Activated T-cell treated with anti-CD3 and anti-CD28 coated beads for 1 hour (primary cell): Measurements from ENCODE around the gene TBXAS1.

Experiments
- DNase-seq: peaks from one replicate; pipeline ENCODE4 v3.0.0-alpha.2; 2020; ENCODE audit warnings: low read depth

Gene TBXAS1

DNA sequence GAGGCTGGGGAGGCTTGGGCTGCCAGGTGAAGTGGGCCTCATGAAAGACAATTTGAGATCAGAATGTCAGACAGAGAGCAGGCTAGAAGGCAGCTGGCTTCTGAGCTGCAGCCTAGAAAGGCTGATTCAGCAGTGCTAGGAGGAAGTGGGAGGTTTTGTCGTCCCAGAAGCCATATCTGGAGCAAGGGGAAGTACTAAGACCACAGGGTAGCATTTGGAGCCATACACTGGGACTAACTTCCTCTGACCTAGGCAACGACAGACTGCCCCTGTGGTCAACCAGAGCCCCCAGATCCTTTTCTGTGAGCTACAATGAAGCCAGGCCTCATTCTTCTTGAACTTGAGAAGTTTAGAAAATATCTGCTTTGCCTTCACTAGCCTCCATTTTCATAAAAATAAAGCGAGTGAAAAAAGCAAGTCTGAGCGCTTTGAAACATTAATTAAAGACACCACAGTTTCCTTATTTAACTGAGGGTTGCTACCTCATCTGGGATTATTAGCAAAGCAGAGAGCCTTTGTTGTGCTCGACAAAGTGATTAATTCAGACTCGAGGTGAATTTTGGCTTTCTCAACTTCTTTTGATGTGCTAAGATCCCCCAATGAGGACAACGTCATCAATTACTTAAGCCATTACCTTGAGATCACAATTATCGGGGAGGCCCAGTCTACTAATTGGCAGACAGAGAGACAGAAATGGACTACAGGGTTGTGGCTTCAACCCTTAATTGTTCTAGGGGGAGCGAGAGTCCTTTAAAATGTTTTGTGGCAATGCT is 26.6 kb downstream of the TBXAS1 start:
- no peak for DNase-seq

DNA sequence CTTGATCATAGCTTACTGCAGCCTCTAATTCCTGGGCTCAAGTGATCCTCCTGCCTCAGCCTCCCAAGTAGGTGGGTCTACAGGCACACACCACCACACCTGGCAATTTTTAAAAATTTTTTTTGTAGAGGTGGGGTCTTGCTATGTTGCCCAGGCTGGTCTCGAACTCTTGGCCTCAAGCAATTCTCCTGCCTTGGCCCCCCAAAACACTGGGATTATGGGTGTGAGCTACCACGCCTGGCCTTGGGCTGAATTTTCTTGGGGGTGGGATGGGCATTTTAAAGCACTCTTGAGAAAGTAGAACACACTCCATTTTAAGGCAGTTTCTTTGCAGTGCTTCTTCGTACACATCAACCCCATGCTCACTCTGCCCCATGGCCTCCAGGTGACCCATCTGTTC is 28.7 kb downstream of the TBXAS1 start:
- DNase-seq = no peak

- no peak for DNase-seq
Measured at GRCh38 chr7:139860090-139860775, 31.2 kb downstream of the TBXAS1 start.

- DNase-seq = no peak
Measured at GRCh38 chr7:139861803-139862202, 32.7 kb downstream of the TBXAS1 start.

DNA sequence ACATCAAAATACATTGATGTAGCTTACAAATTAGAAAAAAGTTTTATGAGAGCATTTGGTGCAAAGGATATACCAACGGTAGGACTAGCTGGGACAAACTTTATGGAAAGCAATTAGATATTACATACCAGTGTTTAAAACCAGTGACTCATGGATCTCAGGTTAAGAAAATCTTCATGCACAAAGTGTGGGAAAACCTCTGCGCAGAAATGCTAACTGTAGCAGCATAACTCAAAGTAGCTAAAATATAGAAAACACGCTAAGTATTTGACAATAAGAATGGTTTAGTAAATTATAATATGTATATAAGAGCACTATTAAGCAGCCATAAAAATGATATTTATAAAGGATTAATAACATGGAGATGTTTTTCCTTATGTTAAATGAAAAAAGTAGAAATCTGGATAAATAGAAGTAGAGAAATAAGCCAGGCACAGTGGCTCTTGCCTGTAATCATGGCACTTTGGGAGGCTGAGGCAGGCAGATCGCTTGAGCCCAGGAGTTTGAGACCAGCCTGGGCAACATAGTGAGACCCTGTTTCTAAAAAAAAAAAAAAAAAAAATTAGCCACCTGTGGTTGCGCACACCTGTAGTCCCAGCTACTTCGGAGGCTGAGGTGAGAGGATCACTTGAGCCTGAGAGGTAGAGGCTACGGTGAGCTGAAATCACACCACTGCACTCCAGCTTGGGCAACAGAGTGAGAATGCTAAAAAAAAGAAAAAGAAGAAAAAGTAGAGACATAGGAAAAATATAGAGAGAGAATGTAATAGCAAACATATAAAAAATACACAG is 37.2 kb downstream of the TBXAS1 start:
- DNase-seq = no peak

DNA sequence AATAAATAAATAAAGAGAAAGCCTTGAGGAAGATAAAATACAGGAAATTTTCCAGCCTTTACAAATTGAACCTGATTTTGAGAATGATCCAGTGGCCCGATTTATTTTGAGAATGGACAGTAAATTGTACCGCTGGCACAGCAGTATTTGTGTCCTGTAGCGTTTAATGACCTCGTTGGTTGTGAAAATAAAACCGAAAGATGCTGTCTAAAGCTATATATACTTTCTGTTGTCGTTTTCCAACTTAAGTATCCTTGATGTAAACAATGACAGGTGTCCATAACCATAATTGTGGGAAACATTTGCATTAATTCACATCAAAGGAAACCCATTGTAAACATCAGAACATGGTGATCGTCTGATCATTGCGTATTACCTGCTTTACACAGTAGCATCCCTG is 38.8 kb downstream of the TBXAS1 start:
- no peak for DNase-seq

DNA sequence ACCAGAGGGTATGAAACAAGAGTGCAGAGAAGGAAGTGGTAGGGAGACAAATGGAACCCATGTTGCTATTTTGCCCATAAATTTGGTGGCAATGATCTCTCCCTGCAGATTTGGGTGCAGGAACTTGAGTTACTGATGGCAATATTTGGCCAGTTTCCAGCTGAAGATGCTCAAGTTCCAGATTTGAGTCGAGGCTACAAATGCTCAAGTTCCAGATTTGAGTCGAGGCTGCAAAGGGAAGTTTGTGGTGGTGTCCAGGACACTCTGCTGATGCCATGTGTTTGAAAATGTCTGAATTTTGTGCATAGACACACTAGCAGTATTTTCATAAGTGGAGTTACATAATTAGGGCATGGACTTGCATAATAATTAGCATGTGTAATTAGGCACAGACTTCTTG is 40.8 kb downstream of the TBXAS1 start:
- no peak for DNase-seq

GRCh38 chr7:139870380-139870779 is 41.3 kb downstream of the TBXAS1 start:
- no peak for DNase-seq

- DNase-seq = no peak
Measured at GRCh38 chr7:139871331-139871730, 42.3 kb downstream of the TBXAS1 start.

DNA sequence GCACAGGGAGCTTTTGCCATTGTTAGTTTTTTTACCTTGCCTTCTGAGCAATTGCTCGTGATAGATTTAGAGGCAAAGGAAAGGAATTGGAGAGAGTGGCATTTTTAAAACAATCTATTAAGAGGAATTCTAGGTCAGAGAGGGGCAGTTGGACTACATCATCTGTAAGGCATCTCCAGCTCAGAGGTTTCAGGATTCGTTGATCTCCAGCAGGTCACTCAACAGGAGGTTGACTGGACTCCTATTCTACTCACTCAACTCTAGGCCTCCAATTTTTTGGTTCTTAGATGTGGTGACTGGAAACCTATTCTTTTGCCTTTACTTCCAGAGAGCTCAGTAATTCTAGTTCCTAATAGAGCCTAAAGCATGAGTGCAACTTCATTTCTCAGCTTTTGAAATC is 42.8 kb downstream of the TBXAS1 start:
- DNase-seq = no peak

DNA sequence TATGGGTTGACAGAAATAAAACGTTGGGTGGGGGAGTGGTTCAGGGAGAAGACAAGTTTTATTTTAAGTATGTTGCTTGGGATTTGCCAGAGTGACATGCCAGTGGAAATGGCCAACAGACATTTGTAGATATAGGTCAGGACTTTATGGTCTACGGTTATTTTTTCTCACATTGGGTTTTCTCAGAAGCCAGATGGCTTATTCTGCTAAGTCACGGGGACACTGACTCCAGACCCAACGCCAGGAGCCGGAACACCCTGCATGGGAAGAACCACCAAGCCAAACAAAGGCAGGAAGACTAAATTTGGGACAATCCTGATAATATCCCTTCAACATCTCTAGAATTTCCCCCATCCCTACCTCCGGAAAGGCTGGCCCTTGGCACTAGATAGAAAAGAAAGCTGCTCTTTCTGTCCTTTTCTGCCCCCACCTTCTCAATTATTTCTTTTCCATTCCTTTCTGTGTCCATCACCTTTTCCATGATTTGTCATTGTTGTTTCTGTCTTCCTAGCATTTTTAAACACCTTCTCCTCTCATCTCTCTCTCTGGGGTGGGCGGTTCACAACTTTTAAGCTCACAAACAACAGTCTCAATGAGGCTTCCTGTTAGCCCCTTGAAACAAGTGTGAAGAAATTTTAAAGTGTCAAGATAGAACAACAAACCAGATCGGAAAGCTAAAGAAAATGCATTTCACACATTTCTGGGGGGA is 44.7 kb downstream of the TBXAS1 start:
- no peak for DNase-seq

- no peak for DNase-seq
Measured at GRCh38 chr7:139874302-139874629, 45.2 kb downstream of the TBXAS1 start.

DNA sequence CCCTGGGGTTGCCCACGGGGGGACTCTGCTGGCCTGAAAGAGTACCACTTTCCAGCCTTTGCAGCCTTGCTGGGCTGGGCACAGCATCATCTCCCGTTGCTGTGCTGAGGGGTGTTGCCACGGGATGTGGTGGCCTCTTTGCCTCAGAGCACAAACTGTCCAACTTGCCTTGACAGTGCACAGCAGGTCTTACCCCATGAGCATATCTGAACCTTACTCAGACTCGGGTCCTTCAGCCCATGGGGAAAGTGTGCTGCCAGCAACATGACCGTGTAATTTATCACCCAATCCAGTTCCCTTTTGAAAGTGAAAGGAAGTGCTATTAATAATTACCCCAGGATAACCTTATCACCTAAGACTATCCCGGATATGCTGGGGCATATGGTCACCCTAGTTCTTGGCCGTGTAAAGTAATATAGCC is 46.8 kb downstream of the TBXAS1 start:
- no peak for DNase-seq

DNA sequence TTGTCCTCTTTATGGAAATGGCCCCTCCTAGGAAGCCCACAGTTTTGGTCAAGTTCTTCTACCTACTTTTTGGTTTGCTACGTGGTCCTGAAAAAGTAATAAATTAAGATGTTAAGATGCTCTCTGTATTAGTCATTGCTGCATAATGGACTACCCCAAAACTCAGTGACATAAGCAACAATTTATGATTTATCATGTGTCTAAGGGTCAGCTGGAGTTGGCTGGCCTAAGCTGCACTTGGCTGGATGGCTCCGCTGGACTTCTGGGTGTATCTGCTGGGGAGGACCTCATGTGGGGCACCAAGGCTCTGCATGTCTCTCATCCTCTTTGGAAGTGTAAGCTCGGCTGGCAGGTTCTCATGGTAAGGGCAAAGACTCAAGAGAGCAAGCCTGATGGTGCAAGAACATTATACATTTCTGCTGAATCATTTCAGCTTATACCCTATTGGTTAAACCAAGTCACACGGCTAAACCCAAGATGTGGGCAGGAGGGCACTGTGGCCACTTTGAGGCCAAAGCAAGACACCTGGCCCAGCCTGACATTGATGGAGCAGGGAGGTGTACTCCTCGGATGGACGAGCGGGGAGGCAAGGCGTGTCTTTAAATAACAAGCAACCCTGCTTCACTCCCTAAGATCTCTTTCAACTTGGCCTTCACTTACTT is 47.7 kb downstream of the TBXAS1 start:
- no peak for DNase-seq

DNA sequence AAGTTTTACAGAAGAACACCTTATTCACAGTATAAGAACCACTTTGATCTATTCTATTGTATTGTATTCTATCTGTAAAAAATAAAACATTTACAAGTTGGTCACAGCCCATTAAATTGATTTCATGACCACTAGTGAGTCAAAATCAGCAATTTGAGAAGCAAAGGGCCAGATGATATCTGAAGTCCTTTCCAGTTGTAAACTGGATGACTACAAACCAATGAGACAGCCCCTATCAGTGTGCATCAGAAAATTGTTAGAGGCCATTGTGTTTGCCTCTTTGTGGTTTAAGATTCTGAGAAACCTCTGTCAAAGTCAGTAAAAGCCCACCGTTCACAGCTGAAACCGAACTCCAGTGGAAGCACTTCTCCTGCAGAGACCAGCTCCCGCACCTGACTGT is 54.8 kb downstream of the TBXAS1 start:
- DNase-seq = no peak

DNA sequence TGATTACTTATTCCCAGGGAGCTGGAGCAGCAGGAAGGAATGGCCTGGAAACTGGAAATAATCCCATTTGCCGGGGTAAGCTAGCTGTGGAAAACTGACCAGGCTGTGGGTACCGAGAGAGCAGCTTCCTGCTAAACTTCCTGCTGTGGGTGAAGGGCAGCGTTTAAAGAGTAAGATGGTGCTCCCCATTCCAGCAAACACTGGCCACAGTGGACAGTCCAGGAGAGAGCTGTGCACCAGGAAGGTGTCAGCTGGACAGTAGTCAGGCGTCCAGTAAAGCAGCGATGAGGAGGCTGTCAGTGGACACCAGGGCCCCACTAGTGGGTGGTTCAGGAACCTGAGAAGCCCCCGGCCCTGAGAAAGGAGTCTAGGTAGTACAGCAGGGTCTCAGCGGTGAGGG is 55.4 kb downstream of the TBXAS1 start:
- DNase-seq = no peak

DNA sequence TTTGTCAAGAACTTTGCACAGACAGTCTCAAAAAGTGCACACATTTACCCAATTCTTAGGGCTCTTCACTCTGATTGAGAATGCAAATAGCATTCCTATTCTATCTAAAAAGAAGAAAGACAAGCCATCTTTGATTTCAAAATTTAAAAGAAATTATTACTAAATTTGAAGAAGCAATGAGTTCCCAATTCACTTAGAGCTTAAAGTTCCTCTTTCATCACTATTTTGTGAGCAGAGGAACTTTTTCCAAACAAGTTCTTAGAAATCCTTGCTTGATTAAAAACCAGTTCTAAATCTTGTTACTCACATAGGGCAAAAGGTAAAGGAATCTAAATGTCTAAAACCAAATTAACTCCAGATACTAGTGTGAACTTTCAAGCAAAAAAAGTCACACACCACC is 56.4 kb downstream of the TBXAS1 start:
- DNase-seq = no peak

GRCh38 chr7:139886206-139886605 is 57.1 kb downstream of the TBXAS1 start:
- DNase-seq = no peak

DNA sequence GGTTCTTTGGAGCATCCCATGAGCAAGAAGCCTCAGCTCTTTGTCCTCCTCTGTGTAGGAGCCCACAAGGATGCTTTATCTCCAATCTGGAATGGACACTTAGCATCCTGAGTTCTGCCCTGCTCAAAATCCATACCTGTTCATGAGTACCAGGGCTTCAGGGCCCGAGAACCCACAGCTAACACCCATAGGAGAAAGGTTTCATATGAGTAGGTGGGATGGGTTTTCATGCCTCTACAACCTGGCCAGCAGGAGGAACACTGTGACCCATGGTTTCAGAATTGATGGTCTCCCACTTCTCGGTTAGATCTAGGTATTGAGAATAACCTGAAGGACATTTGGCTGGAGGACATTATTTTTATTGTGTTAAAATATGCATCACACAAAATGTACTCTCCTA is 57.8 kb downstream of the TBXAS1 start:
- no peak for DNase-seq

GRCh38 chr7:139887992-139888481 is 59.0 kb downstream of the TBXAS1 start:
- DNase-seq = no peak

- DNase-seq = no peak
Measured at GRCh38 chr7:139889186-139889871, 60.3 kb downstream of the TBXAS1 start.
